NCI-H128 (cell line): ENCODE results near the gene TMEM212.

Experiments
- DNase-seq: peaks from one replicate; lab custom pipeline; 2025; ENCODE audit not compliant: unreplicated experiment; lab: John Stamatoyannopoulos, UW

TMEM212 gene

GRCh38 chr3:171833789-171834460, 9.2 kb upstream of the TMEM212 start:
- no peak for DNase-seq

GRCh38 chr3:171834461-171834801, 8.7 kb upstream of the TMEM212 start:
- DNase-seq: no peak

GRCh38 chr3:171835116-171835515, 8.0 kb upstream of the TMEM212 start:
- no peak for DNase-seq

- DNase-seq: no peak
Measured at GRCh38 chr3:171835613-171836012, 7.5 kb upstream of the TMEM212 start.

GRCh38 chr3:171836855-171837254, 6.3 kb upstream of the TMEM212 start:
- no peak for DNase-seq

GRCh38 chr3:171837698-171838097, 5.5 kb upstream of the TMEM212 start:
- DNase-seq: no peak

- no peak for DNase-seq
Measured at GRCh38 chr3:171838218-171838720, 4.9 kb upstream of the TMEM212 start.

GRCh38 chr3:171839270-171839669, 3.9 kb upstream of the TMEM212 start:
- DNase-seq: no peak

GRCh38 chr3:171840445-171840810, 2.7 kb upstream of the TMEM212 start:
- no peak for DNase-seq

- DNase-seq: no peak
Measured at GRCh38 chr3:171840811-171841619, 2.1 kb upstream of the TMEM212 start.

GRCh38 chr3:171841620-171842000, 1.5 kb upstream of the TMEM212 start:
- DNase-seq: no peak

- DNase-seq: no peak
Measured at GRCh38 chr3:171844873-171845272, 1.7 kb downstream of the TMEM212 start.

- DNase-seq: no peak
Measured at GRCh38 chr3:171845481-171846284, 2.5 kb downstream of the TMEM212 start.

GRCh38 chr3:171846597-171846996, 3.4 kb downstream of the TMEM212 start:
- DNase-seq: no peak

GRCh38 chr3:171847133-171847532, 4.0 kb downstream of the TMEM212 start:
- no peak for DNase-seq

- no peak for DNase-seq
Measured at GRCh38 chr3:171847595-171848259, 4.6 kb downstream of the TMEM212 start.

GRCh38 chr3:171849617-171850319, 6.6 kb downstream of the TMEM212 start:
- no peak for DNase-seq

GRCh38 chr3:171850320-171850959, 7.3 kb downstream of the TMEM212 start:
- DNase-seq: no peak

- no peak for DNase-seq
Measured at GRCh38 chr3:171850960-171851659, 8.0 kb downstream of the TMEM212 start.
